ENCODE measurements around the gene VPS26A. TPM values are rescaled to one million over a fixed set of nuclear protein-coding genes. Genes with fewer than 3 reads are reported as not detected.

Gene VPS26A
- total RNA-seq, 4 donors from 2014 or later = 31.8 to 47.3 (median 38.4) TPM

- TF ChIP-seq POLR2A (IDR thresholded peaks at IDR 0.05; ENCODE audit: low read depth) = no peak
- TF ChIP-seq EP300 (IDR thresholded peaks at IDR 0.05) = no peak
- no peak for TF ChIP-seq POLR2AphosphoS5 (IDR thresholded peaks at IDR 0.05)
- TF ChIP-seq CTCF (IDR thresholded peaks at IDR 0.05) = no peak
- no peaks in the 10 kb centered on the region for H3K4me1 ChIP-seq
- 81% methylated on average over 4 of the region's 4 CpGs for WGBS
- peaks cover 0 to 27% (median 2%) of the 10 kb centered on the region in 4 donors for H3K27me3 ChIP-seq
- H3K36me3 ChIP-seq = no peaks in the 10 kb centered on the region
- H3K9me3 ChIP-seq = no peaks in the 10 kb centered on the region
- DNase-seq (ENCODE audit: extremely low spot score) = no peak
- intact Hi-C loops (cut with DNase I) = no loop called here
- no peak overlapping the region for H3K4me3 ChIP-seq
- H3K27ac ChIP-seq (replicated peaks in 1 of 4) = no peak overlapping the region
These were observed 93.3 kb downstream of the VPS26A start for GRCh38 chr10:69217119-69217754.

GRCh38 chr10:69218831-69219230 lies 94.9 kb downstream of the VPS26A start:
- TF ChIP-seq POLR2AphosphoS5 (IDR thresholded peaks at IDR 0.05) = no peak
- no peak for TF ChIP-seq CTCF (IDR thresholded peaks at IDR 0.05)
- no peak for TF ChIP-seq EP300 (IDR thresholded peaks at IDR 0.05)
- TF ChIP-seq POLR2A (IDR thresholded peaks at IDR 0.05; ENCODE audit: low read depth) = no peak
- no peaks in the 10 kb centered on the region for H3K9me3 ChIP-seq
- H3K27ac ChIP-seq (replicated peaks in 1 of 4) = no peak overlapping the region
- no peak for DNase-seq (ENCODE audit: extremely low spot score)
- no peaks in the 10 kb centered on the region for H3K36me3 ChIP-seq
- H3K4me1 ChIP-seq = no peaks in the 10 kb centered on the region
- peaks cover 0 to 27% (median 2%) of the 10 kb centered on the region in 4 donors for H3K27me3 ChIP-seq
- intact Hi-C loops (cut with DNase I) = no loop called here
- H3K4me3 ChIP-seq = no peak overlapping the region
- WGBS = 89% methylated on average over 6 of the region's 6 CpGs

GRCh38 chr10:69220041-69220451 lies 96.1 kb downstream of the VPS26A start, which contains the start of gene HKDC1:
TSS of gene HKDC1 (plus strand) at chr10:69220332. CDS start at chr10:69220436, 104 bp downstream.
- intact Hi-C loops (cut with DNase I) = no loop called here
- TF ChIP-seq POLR2AphosphoS5 (IDR thresholded peaks at IDR 0.05) = no peak
- TF ChIP-seq POLR2A (IDR thresholded peaks at IDR 0.05; ENCODE audit: low read depth) = no peak
- TF ChIP-seq EP300 (IDR thresholded peaks at IDR 0.05) = no peak
- TF ChIP-seq CTCF (IDR thresholded peaks at IDR 0.05) = no peak
- Histone ChIP-seq H3K4me3 (no peak within 1 kb of the TSS), H3K4me1 (no peaks in the 10 kb centered on the region), H3K27ac (replicated peaks in 1 of 4) (no peak within 1 kb of the TSS), H3K9me3 (no peaks in the 10 kb centered on the region), H3K27me3 (peaks cover 0 to 27% (median 2%) of the 10 kb centered on the region in 4 donors), H3K36me3 (no peaks in the 10 kb centered on the region)
- no peak for DNase-seq (ENCODE audit: extremely low spot score)
- WGBS = 86% methylated on average over 8 of the region's 8 CpGs

GRCh38 chr10:69220507-69220906 lies 96.5 kb downstream of the VPS26A start:
- Histone ChIP-seq H3K9me3 (no peaks in the 10 kb centered on the region), H3K27me3 (peaks cover 0 to 27% (median 2%) of the 10 kb centered on the region in 4 donors), H3K36me3 (no peaks in the 10 kb centered on the region), H3K27ac (replicated peaks in 1 of 4) (no peak overlapping the region), H3K4me3 (no peak overlapping the region), H3K4me1 (peaks cover 0 to 2% (median 0%) of the 10 kb centered on the region in 4 donors)
- TF ChIP-seq POLR2A (IDR thresholded peaks at IDR 0.05; ENCODE audit: low read depth) = no peak
- no peak for TF ChIP-seq EP300 (IDR thresholded peaks at IDR 0.05)
- TF ChIP-seq POLR2AphosphoS5 (IDR thresholded peaks at IDR 0.05) = no peak
- TF ChIP-seq CTCF (IDR thresholded peaks at IDR 0.05) = no peak
- intact Hi-C loops (cut with DNase I) = no loop called here
- DNase-seq (ENCODE audit: extremely low spot score) = no peak
- 87% methylated on average over 9 of the region's 9 CpGs for WGBS

Small RNA genes within 50 kb of the gene (small RNA-seq; reads per million reads assigned to genes)
- 0 reads per million in 3 donors for gene RF00017

Other genes with a start within 250 kb of the VPS26A start
- 10 to 100 TPM; 33.0 to 49.6 (median 47.4) TPM for gene DDX50, start 222.9 kb upstream of the VPS26A start, total RNA-seq
- 10 to 100 TPM; 26.5 to 98.9 (median 30.8) TPM for gene DDX21, start 168.0 kb upstream of the VPS26A start, total RNA-seq
- gene KIFBP, start 135.4 kb upstream of the VPS26A start, total RNA-seq = 10 to 100 TPM; 29.1 to 46.8 (median 38.2) TPM
- gene SRGN, start 36.1 kb upstream of the VPS26A start, total RNA-seq = 100 to 1,000 TPM in 1 of 4 donors, 10 to 100 TPM in 3; 44.9 to 201 (median 82.3) TPM
- 10 to 100 TPM; 15.4 to 21.9 (median 20.4) TPM for gene SUPV3L1, start 56.1 kb downstream of the VPS26A start, total RNA-seq
- gene HKDC1, start 96.2 kb downstream of the VPS26A start, total RNA-seq = 1 to 10 TPM in 1 of 4 donors, under 1 TPM in 2, not detected in 1; 0.06 to 1.5 (median 0.17) TPM
- 100 to 1,000 TPM; 114 to 188 (median 151) TPM for gene HK1, start 154.3 kb downstream of the VPS26A start, total RNA-seq

All from esophagus muscularis mucosa (tissue), 4 donors.